ENCODE measurements around the gene GATM. TPM values are rescaled to one million over a fixed set of nuclear protein-coding genes. Genes with fewer than 3 reads are reported as not detected.
A peak's percentile ranks its signal among the peaks of the same experiment; 100 is the strongest.
"Not testable (repeated sequence)": the region's sequence is repeated elsewhere in the genome, so short reads cannot be mapped to it uniquely, and the experiment has no call there.

The GATM gene
- polyA plus RNA-seq, 4 donors = 50.3 to 545 (median 119) TPM

DNA sequence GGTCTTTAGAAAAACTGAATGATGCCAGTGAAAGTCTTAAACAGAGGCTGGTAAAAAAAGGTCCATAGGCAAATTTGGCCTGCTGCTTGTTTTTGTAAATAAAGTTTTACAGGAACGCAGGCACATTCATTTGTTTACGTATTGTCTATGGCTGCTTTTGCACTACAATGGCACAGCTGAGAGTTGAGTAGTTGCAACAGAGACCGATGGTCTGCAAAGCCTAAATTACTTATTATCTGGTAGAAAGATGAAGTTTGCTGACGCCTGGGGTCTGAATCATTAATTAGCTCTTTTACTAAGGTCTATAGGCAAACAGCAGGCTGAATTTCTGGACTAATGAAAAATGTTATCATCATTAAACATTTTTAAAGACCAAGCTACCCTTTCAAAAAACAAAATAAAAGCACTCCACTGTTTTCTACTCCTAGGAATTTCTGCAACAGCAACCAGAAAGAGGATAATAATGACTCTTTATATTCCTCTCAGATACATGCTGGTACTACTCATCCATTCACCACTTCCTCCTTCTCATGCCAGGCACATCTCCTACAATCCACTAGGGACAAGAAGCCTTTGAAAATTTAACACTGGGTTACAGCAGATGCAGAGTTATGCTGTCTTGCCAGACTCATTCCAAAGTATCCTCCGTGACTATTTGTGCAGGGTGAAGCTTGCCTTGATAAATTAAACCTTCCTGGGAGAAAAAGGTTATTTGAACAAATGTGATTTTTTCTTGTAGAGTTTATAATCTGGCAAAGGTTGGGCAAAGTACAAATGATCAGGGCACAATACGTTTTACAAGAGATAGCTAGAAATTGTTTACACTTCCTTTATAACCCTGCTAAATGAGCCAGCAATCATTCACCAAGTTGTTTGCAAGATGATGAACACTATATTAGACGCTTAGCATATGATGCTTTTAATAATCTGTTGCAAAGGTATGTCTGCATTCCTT is 6.0 kb downstream of the GATM start:
- FAIRE-seq (no peak), DNase-seq (peak; percentile 74 to 79)
- Histone ChIP-seq H3K4me1 (ENCODE audit: control insufficient read depth in 3 of 3, insufficient read depth in 2 of 3, low read depth in 1 of 3, low read length in 2 of 3) (peaks cover 0 to 30% (median 2%) of the 10 kb centered on the region in 3 donors), H3K4me3 (ENCODE audit: low read depth in 1 of 3, low read length in 3 of 3) (no peak overlapping the region), H3K36me3 (ENCODE audit: control insufficient read depth in 3 of 3, insufficient read depth in 2 of 3, low read depth in 1 of 3, low read length in 3 of 3) (peaks cover 0 to 32% (median 0%) of the 10 kb centered on the region in 3 donors), H3K27me3 (ENCODE audit: control insufficient read depth in 3 of 3, insufficient read depth in 3 of 3, low read length in 3 of 3) (no peaks in the 10 kb centered on the region), H3K9me3 (ENCODE audit: control insufficient read depth in 2 of 2, insufficient read depth in 1 of 2, low read depth in 1 of 2, low read length in 1 of 2) (no peaks in the 10 kb centered on the region), H3K27ac (ENCODE audit: low read depth in 1 of 3, low read length in 2 of 3) (peak overlapping the region in 1 of 3 donors; percentile 18)
- WGBS, 3 donors = 32 to 52% (median 44%) methylated on average over 7 of the region's 7 CpGs

- Histone ChIP-seq H3K27ac (ENCODE audit: low read depth in 1 of 3, low read length in 2 of 3) (no peak overlapping the region), H3K9me3 (ENCODE audit: control insufficient read depth in 2 of 2, insufficient read depth in 1 of 2, low read depth in 1 of 2, low read length in 1 of 2) (no peaks in the 10 kb centered on the region), H3K4me1 (ENCODE audit: control insufficient read depth in 3 of 3, insufficient read depth in 2 of 3, low read depth in 1 of 3, low read length in 2 of 3) (peaks cover 0 to 28% (median 2%) of the 10 kb centered on the region in 3 donors), H3K27me3 (ENCODE audit: control insufficient read depth in 3 of 3, insufficient read depth in 3 of 3, low read length in 3 of 3) (no peaks in the 10 kb centered on the region), H3K36me3 (ENCODE audit: control insufficient read depth in 3 of 3, insufficient read depth in 2 of 3, low read depth in 1 of 3, low read length in 3 of 3) (peaks cover 0 to 34% (median 0%) of the 10 kb centered on the region in 3 donors), H3K4me3 (ENCODE audit: low read depth in 1 of 3, low read length in 3 of 3) (no peak overlapping the region)
- DNase-seq (no peak), FAIRE-seq (no peak)
- 62 to 82% (median 81%) methylated on average over 1 of the region's 1 CpG for WGBS, 3 donors
These were observed 6.8 kb downstream of the GATM start for GRCh38 chr15:45371546-45371945.

- WGBS, 3 donors = 84 to 90% (median 87%) methylated on average over 4 of the region's 4 CpGs
- peaks cover 0 to 21% (median 2%) of the 10 kb centered on the region in 3 donors for H3K4me1 ChIP-seq (ENCODE audit: control insufficient read depth in 3 of 3, insufficient read depth in 2 of 3, low read depth in 1 of 3, low read length in 2 of 3)
- not testable (repeated sequence) for DNase-seq; H3K4me3 ChIP-seq (ENCODE audit: low read depth in 1 of 3, low read length in 3 of 3); H3K27ac ChIP-seq (ENCODE audit: low read depth in 1 of 3, low read length in 2 of 3); H3K9me3 ChIP-seq (ENCODE audit: control insufficient read depth in 2 of 2, insufficient read depth in 1 of 2, low read depth in 1 of 2, low read length in 1 of 2); FAIRE-seq; H3K27me3 ChIP-seq (ENCODE audit: control insufficient read depth in 3 of 3, insufficient read depth in 3 of 3, low read length in 3 of 3)
- H3K36me3 ChIP-seq (ENCODE audit: control insufficient read depth in 3 of 3, insufficient read depth in 2 of 3, low read depth in 1 of 3, low read length in 3 of 3) = peaks cover 0 to 26% (median 7%) of the 10 kb centered on the region in 3 donors
These were observed 8.3 kb downstream of the GATM start for GRCh38 chr15:45370042-45370441.

- not testable (repeated sequence) for H3K9me3 ChIP-seq (ENCODE audit: control insufficient read depth in 2 of 2, insufficient read depth in 1 of 2, low read depth in 1 of 2, low read length in 1 of 2); FAIRE-seq; H3K4me3 ChIP-seq (ENCODE audit: low read depth in 1 of 3, low read length in 3 of 3); DNase-seq; H3K27ac ChIP-seq (ENCODE audit: low read depth in 1 of 3, low read length in 2 of 3); H3K27me3 ChIP-seq (ENCODE audit: control insufficient read depth in 3 of 3, insufficient read depth in 3 of 3, low read length in 3 of 3)
- 48 to 67% (median 54%) methylated on average over 7 of the region's 7 CpGs for WGBS, 3 donors
- Histone ChIP-seq H3K4me1 (ENCODE audit: control insufficient read depth in 3 of 3, insufficient read depth in 2 of 3, low read depth in 1 of 3, low read length in 2 of 3) (peaks cover 0 to 10% (median 0%) of the 10 kb centered on the region in 3 donors), H3K36me3 (ENCODE audit: control insufficient read depth in 3 of 3, insufficient read depth in 2 of 3, low read depth in 1 of 3, low read length in 3 of 3) (peaks cover 0 to 34% (median 14%) of the 10 kb centered on the region in 3 donors)
These were observed 11.1 kb downstream of the GATM start for GRCh38 chr15:45367222-45367621.

- H3K4me3 ChIP-seq (ENCODE audit: low read depth in 1 of 3, low read length in 3 of 3) = no peak overlapping the region
- no peaks in the 10 kb centered on the region for H3K27me3 ChIP-seq (ENCODE audit: control insufficient read depth in 3 of 3, insufficient read depth in 3 of 3, low read length in 3 of 3)
- FAIRE-seq = no peak
- DNase-seq = no peak
- no peaks in the 10 kb centered on the region for H3K9me3 ChIP-seq (ENCODE audit: control insufficient read depth in 2 of 2, insufficient read depth in 1 of 2, low read depth in 1 of 2, low read length in 1 of 2)
- H3K4me1 ChIP-seq (ENCODE audit: control insufficient read depth in 3 of 3, insufficient read depth in 2 of 3, low read depth in 1 of 3, low read length in 2 of 3) = peaks cover 0 to 9% (median 0%) of the 10 kb centered on the region in 3 donors
- peaks cover 0 to 33% (median 17%) of the 10 kb centered on the region in 3 donors for H3K36me3 ChIP-seq (ENCODE audit: control insufficient read depth in 3 of 3, insufficient read depth in 2 of 3, low read depth in 1 of 3, low read length in 3 of 3)
- H3K27ac ChIP-seq (ENCODE audit: low read depth in 1 of 3, low read length in 2 of 3) = no peak overlapping the region
- 88 to 96% (median 92%) methylated on average over 1 of the region's 1 CpG for WGBS, 3 donors
These were observed 14.1 kb downstream of the GATM start for GRCh38 chr15:45364271-45364670.

DNA sequence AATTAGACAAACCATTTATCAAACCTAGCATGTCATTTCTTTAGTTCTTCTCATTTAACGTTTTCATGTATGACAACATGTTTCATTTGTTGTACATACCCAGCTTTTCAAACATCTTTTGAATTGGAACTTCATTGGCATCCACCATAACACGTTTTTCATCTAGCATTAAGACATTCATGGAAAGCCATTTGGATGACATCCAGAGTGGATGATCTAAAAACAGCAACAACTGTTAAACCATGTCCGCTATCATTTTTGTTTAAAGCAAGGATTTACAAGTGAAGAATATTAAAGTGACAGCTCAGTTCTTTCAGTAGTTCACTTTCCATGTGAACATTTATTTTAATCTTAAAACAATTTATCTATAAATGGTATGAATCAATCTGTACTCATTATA is 14.5 kb downstream of the GATM start:
- H3K36me3 ChIP-seq (ENCODE audit: control insufficient read depth in 3 of 3, insufficient read depth in 2 of 3, low read depth in 1 of 3, low read length in 3 of 3) = peaks cover 0 to 35% (median 19%) of the 10 kb centered on the region in 3 donors
- H3K9me3 ChIP-seq (ENCODE audit: control insufficient read depth in 2 of 2, insufficient read depth in 1 of 2, low read depth in 1 of 2, low read length in 1 of 2) = no peaks in the 10 kb centered on the region
- 58 to 76% (median 66%) methylated on average over 3 of the region's 3 CpGs for WGBS, 3 donors
- H3K27ac ChIP-seq (ENCODE audit: low read depth in 1 of 3, low read length in 2 of 3) = no peak overlapping the region
- H3K4me1 ChIP-seq (ENCODE audit: control insufficient read depth in 3 of 3, insufficient read depth in 2 of 3, low read depth in 1 of 3, low read length in 2 of 3) = peaks cover 0 to 9% (median 0%) of the 10 kb centered on the region in 3 donors
- DNase-seq = no peak
- no peaks in the 10 kb centered on the region for H3K27me3 ChIP-seq (ENCODE audit: control insufficient read depth in 3 of 3, insufficient read depth in 3 of 3, low read length in 3 of 3)
- no peak for FAIRE-seq
- no peak overlapping the region for H3K4me3 ChIP-seq (ENCODE audit: low read depth in 1 of 3, low read length in 3 of 3)

GRCh38 chr15:45363334-45363733 is 15.0 kb downstream of the GATM start:
- DNase-seq (no peak), FAIRE-seq (no peak)
- peaks cover 0 to 9% (median 0%) of the 10 kb centered on the region in 3 donors for H3K4me1 ChIP-seq (ENCODE audit: control insufficient read depth in 3 of 3, insufficient read depth in 2 of 3, low read depth in 1 of 3, low read length in 2 of 3)
- WGBS, 3 donors = 73 to 84% (median 77%) methylated on average over 4 of the region's 4 CpGs
- peaks cover 0 to 33% (median 19%) of the 10 kb centered on the region in 3 donors for H3K36me3 ChIP-seq (ENCODE audit: control insufficient read depth in 3 of 3, insufficient read depth in 2 of 3, low read depth in 1 of 3, low read length in 3 of 3)
- no peak overlapping the region for H3K27ac ChIP-seq (ENCODE audit: low read depth in 1 of 3, low read length in 2 of 3)
- no peaks in the 10 kb centered on the region for H3K9me3 ChIP-seq (ENCODE audit: control insufficient read depth in 2 of 2, insufficient read depth in 1 of 2, low read depth in 1 of 2, low read length in 1 of 2)
- no peaks in the 10 kb centered on the region for H3K27me3 ChIP-seq (ENCODE audit: control insufficient read depth in 3 of 3, insufficient read depth in 3 of 3, low read length in 3 of 3)
- H3K4me3 ChIP-seq (ENCODE audit: low read depth in 1 of 3, low read length in 3 of 3) = no peak overlapping the region

DNA sequence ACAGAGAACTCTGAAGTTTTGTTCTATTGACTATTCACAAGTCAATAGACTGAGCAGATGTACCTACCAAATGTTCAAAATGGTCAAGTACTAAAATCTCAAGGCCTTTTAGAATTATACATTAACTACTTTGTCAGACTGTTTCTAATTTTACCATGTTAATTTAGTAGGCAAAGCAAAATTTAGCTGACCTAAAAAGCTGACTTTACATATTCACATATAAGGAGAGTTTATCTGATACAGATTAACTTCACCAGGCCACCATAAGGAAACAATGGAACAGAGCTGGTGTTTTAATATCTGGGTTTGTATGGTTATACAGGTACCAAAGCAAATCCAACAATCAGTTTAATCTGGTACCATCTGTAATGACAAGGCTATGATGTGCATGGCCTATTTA is 15.9 kb downstream of the GATM start:
- Histone ChIP-seq H3K36me3 (ENCODE audit: control insufficient read depth in 3 of 3, insufficient read depth in 2 of 3, low read depth in 1 of 3, low read length in 3 of 3) (peaks cover 0 to 30% (median 22%) of the 10 kb centered on the region in 3 donors), H3K4me3 (ENCODE audit: low read depth in 1 of 3, low read length in 3 of 3) (no peak overlapping the region), H3K27ac (ENCODE audit: low read depth in 1 of 3, low read length in 2 of 3) (no peak overlapping the region), H3K9me3 (ENCODE audit: control insufficient read depth in 2 of 2, insufficient read depth in 1 of 2, low read depth in 1 of 2, low read length in 1 of 2) (no peaks in the 10 kb centered on the region), H3K4me1 (ENCODE audit: control insufficient read depth in 3 of 3, insufficient read depth in 2 of 3, low read depth in 1 of 3, low read length in 2 of 3) (peaks cover 0 to 9% (median 0%) of the 10 kb centered on the region in 3 donors), H3K27me3 (ENCODE audit: control insufficient read depth in 3 of 3, insufficient read depth in 3 of 3, low read length in 3 of 3) (no peaks in the 10 kb centered on the region)
- no peak for FAIRE-seq
- DNase-seq = no peak
